Stimulated activated CD4-positive, alpha-beta T cell treated with anti-CD3 and anti-CD28 coated beads, Interleukin-15, amount 100 ng/mL, for 48 hours (primary cell): Measurements from ENCODE around the gene NUP62.
A peak's percentile ranks its signal among the peaks of the same experiment; 100 is the strongest.
"Not testable (repeated sequence)": the region's sequence is repeated elsewhere in the genome, so short reads cannot be mapped to it uniquely, and the experiment has no call there.

ENCODE experiments used
- DNase-seq, 2 donors: peaks; one replicate each; pipeline ENCODE4 v3.0.0-alpha.2; 2020; ENCODE audit warnings: low read depth in 2 of 2

NUP62 gene, protein sequence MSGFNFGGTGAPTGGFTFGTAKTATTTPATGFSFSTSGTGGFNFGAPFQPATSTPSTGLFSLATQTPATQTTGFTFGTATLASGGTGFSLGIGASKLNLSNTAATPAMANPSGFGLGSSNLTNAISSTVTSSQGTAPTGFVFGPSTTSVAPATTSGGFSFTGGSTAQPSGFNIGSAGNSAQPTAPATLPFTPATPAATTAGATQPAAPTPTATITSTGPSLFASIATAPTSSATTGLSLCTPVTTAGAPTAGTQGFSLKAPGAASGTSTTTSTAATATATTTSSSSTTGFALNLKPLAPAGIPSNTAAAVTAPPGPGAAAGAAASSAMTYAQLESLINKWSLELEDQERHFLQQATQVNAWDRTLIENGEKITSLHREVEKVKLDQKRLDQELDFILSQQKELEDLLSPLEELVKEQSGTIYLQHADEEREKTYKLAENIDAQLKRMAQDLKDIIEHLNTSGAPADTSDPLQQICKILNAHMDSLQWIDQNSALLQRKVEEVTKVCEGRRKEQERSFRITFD

DNA sequence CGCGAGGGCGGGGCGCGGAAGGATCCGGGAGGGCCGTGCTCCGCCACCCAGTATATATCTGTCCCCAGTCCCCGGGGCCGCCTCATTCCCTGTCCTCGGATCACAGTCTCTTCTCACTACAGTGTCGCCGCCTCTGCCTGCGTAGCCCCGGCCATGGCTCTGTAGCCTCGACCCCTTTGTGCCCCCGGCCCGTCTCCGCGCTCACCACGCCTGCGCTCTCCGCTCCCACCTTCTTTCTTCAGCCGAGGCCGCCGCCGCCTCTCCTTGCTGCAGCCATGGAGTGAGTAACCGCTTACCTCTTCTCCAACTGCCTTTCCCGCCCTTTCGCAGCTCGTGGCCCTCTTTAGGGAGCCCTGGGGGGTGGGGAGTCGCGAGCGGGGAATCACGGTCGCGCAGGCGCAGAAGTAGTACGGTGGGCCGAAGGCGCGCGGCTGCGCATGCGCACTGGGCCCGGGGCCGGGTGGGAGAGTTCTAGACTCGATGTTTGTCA, at the start of gene NUP62, which contains the start of gene ATF5:
NUP62 (minus strand) TSS at position 384 of the 490 bp plus-strand sequence. CDS start 19,697 bp downstream, outside the sequence.
ATF5 (plus strand) TSS at position 85 of the 490 bp plus-strand sequence. CDS start 1,646 bp downstream, outside the sequence.
- peak; percentile 86 to 91 for DNase-seq

DNA sequence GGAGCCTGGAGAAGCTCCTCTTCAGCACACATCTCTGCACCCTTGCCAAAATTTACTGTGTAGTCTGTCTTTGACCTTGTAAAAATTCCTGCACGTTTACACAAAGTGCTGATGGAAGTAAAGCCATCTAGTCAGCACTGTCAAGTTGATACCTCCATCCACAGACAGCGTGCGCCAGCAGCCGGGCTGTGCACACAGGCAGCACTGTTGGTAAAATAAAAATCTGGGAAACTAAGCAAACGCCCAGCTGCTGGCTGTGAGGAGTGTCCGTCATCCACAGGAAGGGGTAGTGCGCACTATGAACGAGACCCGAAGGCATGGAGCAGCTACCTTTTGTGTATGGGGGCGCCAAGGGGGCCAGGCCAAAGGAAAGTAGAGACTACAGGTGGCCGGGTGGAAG, 49.0 kb upstream of the NUP62 start:
- DNase-seq = no peak

DNA sequence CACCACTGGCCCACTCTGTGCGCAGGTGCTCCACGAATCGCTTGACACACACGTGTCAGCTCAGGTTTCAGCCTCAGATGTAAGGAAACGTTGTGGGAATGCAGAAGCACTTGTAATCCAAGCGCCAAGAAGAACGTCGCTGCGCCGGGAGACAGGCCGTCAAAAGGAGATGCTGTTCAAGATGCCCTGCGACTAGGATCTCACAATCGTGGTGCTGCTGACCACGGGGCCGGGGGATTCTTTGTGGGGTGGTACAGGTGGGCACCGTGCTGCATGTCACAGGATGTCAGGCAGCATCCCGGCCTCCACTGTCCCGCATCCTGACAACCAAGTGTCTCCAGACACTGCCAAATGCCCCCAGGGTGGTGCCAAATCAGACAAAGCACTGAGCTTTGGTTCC, 48.6 kb upstream of the NUP62 start:
- no peak for DNase-seq

DNA sequence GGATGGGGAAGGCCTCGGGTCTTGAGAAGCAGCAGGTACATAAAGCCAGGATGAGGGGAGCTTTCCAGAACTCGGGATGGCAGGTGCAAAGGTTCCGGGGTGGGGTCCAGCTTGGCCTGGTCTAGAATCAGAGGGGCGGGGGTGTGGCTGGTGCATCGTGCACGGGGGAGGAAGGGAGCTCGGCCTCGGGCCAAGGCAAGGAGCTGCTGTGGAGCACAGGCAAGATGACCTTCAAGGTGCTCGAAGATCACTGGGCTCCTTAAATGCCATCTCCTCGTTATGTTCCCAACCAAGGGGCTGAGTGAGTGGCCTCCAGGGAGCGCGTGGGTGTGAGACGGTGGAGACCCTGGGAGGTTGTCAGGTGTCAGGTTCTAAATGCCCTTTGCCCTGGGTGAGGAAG, 47.8 kb upstream of the NUP62 start:
- no peak for DNase-seq

DNA sequence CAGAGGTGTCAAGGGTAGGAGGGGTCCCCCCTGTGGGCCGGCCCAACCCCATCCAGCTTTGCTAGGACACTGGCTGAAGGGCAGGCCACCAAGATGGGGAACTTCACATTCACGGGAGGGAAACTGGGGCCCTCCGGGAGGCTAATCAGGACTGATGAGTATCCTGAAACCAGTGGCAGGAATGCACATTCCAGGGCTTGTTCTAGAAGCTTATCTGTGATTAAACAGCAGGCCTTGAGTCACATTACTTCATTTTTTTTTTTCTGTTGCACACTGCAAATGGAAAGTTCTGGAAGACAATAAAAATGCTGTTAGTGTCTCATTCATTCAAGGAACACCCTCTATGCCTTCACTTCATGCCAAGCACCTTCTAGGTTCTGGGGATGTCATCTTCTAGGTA, 47.2 kb upstream of the NUP62 start:
- no peak for DNase-seq

DNA sequence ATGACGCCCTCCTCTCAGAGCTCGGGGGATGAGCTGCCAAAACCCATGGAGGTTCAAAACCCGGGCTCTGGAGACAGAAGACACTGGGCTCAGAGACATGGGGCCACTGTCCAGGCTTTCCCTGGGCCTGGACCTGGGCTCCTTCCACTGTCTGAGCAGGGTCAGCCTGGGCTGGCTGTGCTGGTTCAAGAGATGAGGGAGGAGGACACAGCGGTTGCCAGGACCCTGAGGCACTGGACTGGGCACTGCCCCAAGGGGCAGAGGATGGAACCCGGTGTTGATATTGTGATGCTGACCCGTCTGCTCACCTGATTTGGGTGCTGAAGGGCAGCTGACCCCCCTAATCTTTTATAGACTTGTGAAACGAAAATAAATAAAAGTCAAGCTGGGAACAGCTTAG, 45.7 kb upstream of the NUP62 start:
- no peak for DNase-seq

DNA sequence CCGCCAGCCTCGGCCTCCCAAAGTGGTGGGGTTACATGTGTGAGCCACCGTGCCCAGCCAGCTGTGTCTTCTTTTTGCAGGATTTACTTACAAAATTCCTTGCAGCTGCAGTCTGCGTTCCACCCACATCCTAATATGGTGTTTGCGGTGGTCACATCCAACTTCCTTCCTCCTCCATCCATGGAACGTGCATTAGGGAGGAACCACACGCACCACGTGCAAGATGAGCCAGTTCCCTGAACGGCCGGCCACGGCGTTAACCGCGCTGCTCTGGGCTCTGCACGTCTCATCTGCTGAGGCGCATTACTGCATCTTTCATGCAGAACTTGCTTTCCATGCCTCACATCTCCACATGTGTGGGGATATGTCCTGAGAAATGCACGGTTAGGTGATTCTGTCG, 44.7 kb upstream of the NUP62 start:
- DNase-seq = no peak

DNA sequence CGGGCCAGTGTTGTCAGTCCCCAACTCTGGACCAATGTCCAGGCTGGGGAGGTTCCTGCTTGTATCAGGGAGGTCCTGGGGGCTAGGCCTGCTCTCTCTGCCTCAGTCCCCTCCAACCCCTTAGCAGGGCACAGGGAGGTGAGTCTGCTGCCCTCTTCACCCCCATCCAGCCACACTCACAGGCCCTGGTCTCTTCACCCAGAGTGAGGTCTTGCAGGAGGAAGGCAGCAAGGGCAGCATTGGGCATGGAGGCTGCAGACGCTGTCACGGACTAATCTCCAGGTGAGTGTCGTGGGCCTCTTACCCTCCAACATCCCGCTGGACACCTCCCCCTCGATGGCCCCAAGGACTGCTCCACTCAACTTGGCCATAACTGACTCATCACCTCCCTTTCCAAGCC, 43.5 kb upstream of the NUP62 start:
- no peak for DNase-seq

DNA sequence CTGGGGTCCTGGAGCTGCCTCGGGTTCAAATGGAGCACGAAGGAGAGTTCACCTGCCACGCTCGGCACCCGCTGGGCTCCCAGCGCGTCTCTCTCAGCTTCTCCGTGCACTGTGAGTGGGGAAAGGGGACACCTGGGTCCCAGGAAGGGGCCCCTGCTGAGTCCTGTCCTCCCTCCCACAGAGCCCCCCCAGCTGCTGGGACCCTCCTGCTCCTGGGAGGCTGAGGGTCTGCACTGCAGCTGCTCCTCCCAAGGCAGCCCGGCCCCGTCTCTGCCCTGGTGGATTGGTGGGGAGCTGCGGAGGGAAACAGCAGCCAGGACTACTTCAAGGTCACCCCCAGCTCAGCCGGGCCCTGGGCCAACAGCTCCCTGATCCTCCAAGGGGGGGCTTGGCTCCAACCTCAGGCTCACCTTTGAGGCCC, 42.7 kb upstream of the NUP62 start:
- no peak for DNase-seq

DNA sequence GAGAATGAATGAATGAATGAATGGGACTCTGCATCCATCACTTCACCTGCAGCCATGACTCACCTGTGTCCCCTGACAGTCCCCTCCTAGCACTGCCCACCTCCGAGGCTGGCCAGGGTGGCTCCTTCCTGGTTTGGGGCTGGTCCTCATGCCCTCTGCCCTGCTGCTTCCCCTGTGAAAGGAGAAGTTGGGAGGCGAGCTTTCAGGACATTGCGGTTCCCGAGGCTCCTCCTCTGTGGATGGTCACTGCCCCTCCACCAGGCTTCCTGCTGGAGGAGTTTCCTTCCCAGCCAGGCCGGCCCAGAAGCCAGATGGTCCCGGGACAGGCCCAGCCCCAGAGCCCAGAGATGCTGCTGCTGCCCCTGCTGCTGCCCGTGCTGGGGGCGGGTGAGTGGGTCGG, 40.1 kb upstream of the NUP62 start:
- DNase-seq = not testable (repeated sequence)

DNA sequence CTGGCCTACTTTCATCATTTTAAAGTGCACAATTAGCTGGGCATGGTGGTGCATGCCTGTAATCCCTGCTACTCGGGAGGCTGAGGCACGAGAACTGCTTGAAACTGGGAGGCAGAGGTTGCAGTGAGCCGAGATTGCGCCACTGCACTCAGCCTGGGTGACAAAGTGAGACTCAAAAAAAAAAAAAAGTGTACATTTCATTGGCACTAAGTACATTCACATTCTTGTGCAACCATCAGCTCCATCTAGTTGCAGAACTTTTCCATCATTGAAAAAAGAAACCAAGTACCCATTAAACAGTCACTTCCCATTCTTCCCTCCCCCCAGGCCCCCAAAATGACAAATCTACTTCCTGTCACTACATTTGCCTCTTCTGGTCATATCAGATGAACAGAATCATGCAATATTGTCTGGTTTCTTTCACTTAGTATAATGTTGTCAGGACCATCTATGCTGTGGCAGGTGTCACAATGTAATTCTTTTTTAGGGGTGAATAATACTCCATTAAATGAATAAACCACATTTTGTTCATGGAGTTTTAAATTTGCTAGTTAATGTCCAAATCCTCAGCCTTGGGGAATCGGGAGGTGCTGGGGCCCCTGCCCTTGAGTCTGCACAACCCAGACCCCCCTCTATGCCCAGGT, 39.1 kb upstream of the NUP62 start:
- DNase-seq = no peak

DNA sequence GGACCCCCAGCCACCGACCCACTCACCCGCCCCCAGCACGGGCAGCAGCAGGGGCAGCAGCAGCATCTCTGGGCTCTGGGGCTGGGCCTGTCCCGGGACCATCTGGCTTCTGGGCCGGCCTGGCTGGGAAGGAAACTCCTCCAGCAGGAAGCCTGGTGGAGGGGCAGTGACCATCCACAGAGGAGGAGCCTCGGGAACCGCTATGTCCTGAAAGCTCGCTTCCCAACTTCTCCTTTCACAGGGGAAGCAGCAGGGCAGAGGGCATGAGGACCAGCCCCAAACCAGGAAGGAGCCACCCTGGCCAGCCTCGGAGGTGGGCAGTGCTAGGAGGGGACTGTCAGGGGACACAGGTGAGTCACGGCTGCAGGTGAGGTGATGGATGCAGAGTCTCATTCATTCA, 31.7 kb upstream of the NUP62 start, which contains the start of gene SIGLEC11:
SIGLEC11 (minus strand) TSS at position 193 of the 400 bp plus-strand sequence; CDS start at position 102, 91 bp downstream.
- DNase-seq = not testable (repeated sequence)

DNA sequence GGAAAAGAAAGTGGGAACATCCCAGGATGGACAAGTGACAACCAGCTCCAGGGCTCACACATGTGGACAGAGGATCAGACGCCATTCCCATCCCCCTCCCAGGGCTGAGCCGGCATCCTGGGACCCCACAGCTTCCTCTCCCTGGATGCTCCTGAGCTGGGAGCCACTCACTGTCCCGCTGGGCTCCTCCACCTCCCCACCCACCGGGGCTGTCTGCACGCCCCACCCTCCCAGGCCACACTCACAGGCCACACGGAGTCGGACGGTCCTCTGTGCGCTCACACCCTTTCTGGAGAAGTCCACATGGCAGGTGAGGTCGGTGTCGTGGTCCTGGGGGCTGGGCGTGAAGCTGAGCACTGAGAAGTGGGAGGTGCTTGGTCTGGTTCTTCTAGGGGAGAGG, 30.6 kb upstream of the NUP62 start:
- not testable (repeated sequence) for DNase-seq

DNA sequence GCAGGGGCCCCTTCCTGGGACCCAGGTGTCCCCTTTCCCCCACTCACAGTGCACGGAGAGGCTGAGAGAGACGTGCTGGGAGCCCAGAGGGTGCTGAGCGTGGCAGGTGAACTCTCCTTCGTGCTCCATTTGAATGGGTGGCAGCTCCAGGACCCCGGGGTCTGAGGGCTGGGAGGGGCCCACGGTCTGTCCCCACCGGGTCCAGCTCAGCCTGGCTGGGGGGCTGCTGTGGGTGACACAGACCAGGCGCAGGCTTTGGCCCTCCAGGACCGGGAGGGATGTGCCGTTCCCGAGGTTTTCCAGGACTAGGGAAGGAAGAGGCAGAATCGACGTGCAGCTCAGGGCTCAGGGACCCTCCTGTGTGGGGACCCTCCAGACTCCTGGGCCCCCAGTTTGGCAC, 29.3 kb upstream of the NUP62 start:
- not testable (repeated sequence) for DNase-seq

DNA sequence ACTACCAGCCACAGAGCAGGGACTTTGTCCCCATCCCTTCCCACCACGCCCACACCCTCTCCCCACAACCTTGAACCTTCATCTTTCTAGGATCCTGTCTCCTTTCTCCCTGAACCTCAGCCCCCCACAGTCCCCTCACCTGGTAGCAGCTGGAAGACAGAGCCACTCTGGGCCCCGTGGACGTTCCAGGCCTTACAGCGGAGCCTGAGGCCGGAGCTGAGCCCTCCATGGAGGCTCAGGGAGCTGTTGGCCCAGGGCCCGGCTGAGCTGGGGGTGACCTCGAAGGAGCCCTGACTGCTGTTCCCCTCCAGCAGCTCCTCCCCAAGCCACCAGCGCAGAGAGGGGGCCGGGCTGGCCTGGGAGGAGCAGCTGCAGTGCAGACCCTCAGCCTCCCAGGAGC, 28.8 kb upstream of the NUP62 start:
- not testable (repeated sequence) for DNase-seq

DNA sequence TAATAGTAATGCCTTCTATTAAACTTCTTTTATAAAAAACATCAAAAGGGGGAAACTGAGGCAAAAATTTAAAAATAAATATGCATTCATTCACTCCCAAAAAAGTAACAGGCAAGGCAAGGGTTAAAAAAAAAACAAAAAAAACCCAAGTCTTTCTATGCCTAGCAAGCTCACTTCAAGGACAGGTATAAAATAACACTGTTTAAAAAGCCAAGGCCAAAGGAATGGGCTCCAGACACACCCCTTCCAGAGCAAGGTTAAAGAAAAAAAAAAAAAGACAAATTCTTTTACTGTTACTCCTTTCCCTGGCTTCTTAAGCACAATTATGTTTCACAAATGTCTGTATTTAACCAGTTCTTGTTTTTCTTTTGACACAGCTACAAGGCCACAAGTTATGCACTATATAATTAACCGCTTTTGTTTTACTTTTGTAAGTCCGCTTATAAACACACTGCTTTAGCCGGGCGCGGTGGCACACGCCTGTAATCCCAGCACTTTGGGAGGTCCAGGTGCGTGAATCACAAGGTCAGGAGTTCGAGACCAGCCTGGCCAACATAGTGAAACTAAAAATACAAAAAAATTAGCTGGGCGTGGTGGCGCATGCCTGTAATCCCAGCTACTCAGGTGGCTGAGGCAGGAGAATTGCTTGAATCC, 28.1 kb upstream of the NUP62 start:
- no peak for DNase-seq

DNA sequence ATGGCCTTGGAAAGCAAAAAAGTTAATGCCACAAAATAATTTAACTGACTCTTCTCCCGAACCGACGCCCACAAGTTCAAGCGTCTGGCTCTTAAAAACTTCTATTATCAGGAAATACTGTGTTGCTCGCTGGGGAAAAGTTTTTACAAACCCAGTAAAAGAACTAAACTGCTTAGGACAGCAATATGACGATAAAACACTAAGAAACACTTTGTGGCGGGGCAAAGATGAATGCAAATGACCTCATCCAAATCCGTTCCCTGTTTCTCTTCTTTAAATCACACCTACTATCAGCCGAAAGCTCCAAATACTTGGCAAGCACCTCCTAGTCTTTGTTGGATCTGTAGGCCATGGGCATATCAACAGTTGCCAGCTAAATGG, 26.8 kb upstream of the NUP62 start:
- no peak for DNase-seq

DNA sequence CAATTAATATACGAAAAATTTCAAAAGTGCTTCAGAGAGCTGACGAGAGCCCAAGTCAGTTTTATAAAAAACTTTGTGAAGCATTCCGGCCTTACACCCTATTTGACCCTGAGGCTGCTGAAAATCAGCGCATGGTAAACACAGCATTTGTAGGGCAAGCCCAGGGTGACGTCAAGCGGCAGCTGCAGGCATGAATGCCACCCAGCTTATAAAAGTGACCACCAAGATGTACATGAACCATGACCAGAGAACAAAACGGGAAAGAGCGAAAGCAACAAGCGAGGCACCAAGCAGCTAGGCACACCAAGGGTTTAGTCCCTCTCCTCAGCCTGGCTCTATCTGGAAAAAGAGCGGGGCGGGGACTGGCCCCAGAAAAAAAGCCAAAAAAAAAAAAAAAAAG, 25.6 kb upstream of the NUP62 start:
- DNase-seq = no peak

DNA sequence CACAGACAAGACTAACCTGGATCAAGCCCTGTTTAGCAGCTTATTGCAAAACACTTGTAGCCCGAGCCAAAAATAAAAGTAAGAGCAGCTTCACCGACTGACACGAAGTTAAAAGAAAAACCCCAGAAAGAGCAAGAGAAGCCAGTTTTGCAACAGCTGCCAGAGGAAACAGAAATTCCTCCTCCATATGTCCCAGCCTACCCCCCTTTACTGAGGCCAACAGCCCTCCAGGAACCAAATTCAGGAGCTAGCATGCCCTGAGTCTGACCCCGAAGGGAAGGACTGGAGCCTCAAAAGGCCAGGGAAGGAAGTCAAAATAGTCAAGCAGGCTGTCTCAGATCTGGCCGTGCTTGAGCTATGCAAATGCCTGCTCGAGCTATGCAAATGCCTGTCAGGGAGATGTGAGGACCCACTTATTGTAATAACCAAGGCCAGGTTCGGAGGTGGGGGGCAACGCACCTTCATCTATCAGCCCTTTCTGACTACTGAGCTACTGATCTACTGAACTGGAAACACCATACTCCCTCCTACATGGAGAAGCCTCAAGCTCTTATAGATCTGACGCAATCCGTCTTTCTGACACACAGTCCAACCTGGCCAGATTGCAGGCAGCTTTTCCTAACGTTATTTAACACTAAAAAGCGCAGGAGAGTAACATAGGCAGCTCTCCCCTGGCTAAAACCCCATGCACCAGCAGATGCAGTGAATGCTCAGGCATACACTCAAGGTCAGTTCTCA, 25.0 kb upstream of the NUP62 start:
- DNase-seq = no peak

DNA sequence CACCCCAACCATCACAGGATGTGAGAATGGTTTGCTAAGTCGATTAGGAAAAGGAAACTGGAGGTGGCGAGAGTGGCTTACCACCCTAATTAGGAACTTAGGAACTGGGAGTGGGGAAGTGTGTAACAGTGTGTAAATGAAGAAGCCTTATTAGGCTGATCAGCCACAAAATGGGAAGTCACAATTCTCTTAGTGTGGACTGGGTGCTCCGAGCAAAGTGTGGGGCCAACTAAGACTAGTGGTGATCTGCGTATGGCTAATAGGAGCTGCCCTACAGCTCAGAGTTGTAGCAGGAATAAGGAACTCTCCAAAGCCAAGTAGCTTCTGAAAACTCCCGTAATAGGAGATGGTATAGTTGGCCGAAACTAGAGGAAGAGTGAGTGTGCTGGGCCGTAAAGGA, 24.1 kb upstream of the NUP62 start:
- no peak for DNase-seq

DNA sequence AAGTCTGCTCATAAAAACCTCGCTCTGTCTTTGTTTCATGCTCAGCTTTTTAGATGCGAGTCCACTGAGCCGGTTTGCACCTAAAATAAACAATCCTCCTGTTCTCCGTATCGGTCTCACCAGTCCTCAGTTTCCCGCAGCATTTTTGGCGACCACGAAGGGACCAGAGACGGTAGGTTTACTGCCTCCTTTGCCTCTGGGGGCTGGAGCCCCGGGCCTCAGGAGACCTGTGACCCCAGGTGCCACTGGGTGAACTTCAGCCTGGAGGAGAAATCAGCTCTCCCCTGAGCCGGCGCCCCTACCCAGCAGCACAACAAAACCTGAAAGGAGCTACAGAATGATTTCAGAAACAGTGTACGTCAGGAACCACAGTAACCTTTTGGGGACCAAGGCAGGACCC, 23.6 kb upstream of the NUP62 start:
- DNase-seq = no peak

DNA sequence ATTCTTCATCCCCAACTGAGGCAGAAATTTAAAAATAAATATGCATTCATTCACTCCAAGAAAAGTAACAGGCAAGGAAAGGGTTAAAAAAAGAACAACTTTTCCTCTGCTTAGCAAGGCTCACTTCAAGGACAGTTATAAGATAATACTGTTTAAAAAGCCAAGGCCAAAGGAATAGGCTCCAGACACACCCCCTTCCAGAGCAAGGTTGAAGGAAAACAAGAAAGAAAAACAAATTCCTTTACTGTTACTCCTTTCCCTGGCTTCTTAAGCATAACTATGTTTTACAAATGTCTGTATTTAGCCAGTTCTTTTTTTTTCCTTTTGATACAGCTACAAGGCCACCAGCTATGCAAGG, 23.2 kb upstream of the NUP62 start:
- DNase-seq = no peak
